ENCODE data around the gene WLS.
A peak's percentile ranks its signal among the peaks of the same experiment; 100 is the strongest.

The WLS gene

DNA sequence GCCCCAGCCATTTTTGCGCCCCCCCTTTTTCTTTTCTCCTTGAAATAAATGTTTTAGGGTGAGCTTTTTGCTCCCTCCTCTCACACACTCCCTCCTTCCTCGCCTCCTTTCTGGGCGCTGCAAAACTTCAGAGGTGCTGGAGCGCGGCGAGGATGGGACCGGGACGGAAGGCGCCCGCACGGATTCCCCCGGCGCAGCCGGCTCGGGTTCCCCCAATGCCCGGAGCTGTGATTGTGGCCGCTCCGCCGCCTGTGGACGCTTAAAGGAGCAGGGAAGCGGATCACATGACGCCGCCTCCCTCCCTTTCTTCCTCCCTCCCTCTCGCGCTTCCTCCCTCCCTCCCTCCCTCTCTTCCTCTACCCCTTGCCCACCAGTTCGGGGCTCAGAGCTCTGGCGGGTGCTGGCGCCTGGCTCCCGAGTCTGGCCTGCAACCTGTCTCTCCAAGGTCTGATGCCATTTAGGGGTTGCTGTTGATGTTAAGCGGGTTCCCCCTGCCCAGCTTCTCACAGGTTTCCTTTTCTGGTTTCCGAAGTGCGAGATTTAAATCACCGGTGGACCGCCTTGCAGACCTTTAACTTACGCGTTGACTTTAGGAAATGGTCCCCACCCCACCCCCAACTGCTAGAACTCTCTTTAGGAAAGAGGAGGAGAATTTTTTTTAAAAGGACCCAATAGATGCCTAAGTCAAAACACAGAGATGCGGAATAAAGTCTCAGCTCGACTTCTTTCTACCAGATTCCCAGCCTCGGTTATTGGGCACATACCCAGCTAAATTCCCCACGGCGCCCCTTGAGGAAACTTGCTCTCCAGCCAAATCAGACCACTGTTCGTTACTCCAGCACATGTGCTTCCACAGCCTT lies at the start of gene WLS:
Gene WLS, minus strand, starts transcription at position 235 of the 860 bp plus-strand sequence. Its CDS starts 224 bp downstream, at position 11.
- Histone ChIP-seq H3K27ac (peak within 1 kb of the TSS; percentile 80), H3K4me3 (peak within 1 kb of the TSS; percentile 78), H3K9me3 (ENCODE audit: low read depth, low read length) (no peaks in the 10 kb centered on the region), H3K36me3 (ENCODE audit: insufficient read depth, low read length) (peaks cover 5% of the 10 kb centered on the region; the same call in 1 of the 2 replicates), H3K9ac (ENCODE audit: insufficient read length) (peak within 1 kb of the TSS; percentile 88)
- DNase-seq (ENCODE audit: low read depth, low spot score) = no peak
- TF ChIP-seq POLR2AphosphoS5 (IDR thresholded peaks at IDR 0.05; ENCODE audit: borderline replicate concordance, low read depth, low read length) (peak; percentile 95), FOXP2 (optimal IDR thresholded peaks at IDR 0.05; ENCODE audit: control extremely low read depth, extremely low read length, insufficient read depth) (no peak), EZH2 (IDR thresholded peaks at IDR 0.05) (no peak)

DNA sequence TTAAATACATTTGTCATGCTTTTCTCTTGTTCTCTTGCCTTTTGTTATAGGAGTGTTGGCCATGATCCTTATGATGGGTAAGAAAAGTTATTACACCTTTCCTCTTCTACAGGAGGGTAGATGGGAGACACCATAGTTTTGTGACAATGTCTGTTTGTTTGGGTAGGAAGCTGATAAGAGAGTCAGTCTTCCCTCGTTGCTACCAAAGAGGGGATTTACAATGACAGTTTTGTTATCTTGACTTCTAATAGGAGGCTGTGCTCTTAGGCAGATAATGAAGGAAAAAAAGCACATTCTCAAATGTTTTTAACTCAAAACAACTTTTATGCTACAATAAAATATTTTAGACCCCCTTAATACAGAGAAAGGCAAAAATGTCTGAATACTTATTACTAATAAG lies 48.0 kb upstream of the WLS start:
- no peak for TF ChIP-seq FOXP2 (optimal IDR thresholded peaks at IDR 0.05; ENCODE audit: control extremely low read depth, extremely low read length, insufficient read depth)
- no peak for TF ChIP-seq POLR2AphosphoS5 (IDR thresholded peaks at IDR 0.05; ENCODE audit: borderline replicate concordance, low read depth, low read length)
- TF ChIP-seq EZH2 (IDR thresholded peaks at IDR 0.05) = no peak
- Histone ChIP-seq H3K9ac (ENCODE audit: insufficient read length) (no peak overlapping the region), H3K9me3 (ENCODE audit: low read depth, low read length) (no peaks in the 10 kb centered on the region), H3K36me3 (ENCODE audit: insufficient read depth, low read length) (no peaks in the 10 kb centered on the region), H3K27ac (no peak overlapping the region), H3K4me3 (no peak overlapping the region)
- DNase-seq (ENCODE audit: low read depth, low spot score) = no peak

DNA sequence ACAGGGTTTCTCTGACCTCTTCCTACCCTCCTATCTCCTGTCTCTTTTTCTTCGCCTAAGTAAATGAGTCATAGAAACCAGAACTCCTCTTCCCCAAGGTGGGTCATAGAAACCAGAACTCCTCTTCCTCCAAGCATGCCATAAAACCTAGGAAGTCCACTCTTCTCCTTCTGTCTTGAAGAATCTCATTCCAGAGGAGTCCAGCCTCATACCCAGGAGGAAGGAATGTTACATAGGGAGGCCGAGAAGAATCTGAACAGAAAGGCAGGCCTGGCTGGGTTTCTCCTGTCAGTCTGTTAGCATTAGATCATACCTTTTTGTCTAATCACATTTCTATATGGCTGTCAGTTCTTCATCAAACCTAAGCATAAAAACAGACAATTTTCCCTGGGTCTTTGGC lies 47.5 kb upstream of the WLS start:
- no peak for TF ChIP-seq POLR2AphosphoS5 (IDR thresholded peaks at IDR 0.05; ENCODE audit: borderline replicate concordance, low read depth, low read length)
- TF ChIP-seq EZH2 (IDR thresholded peaks at IDR 0.05) = no peak
- TF ChIP-seq FOXP2 (optimal IDR thresholded peaks at IDR 0.05; ENCODE audit: control extremely low read depth, extremely low read length, insufficient read depth) = no peak
- no peak overlapping the region for H3K9ac ChIP-seq (ENCODE audit: insufficient read length)
- no peak for DNase-seq (ENCODE audit: low read depth, low spot score)
- no peak overlapping the region for H3K27ac ChIP-seq
- no peaks in the 10 kb centered on the region for H3K36me3 ChIP-seq (ENCODE audit: insufficient read depth, low read length)
- no peaks in the 10 kb centered on the region for H3K9me3 ChIP-seq (ENCODE audit: low read depth, low read length)
- H3K4me3 ChIP-seq = no peak overlapping the region

DNA sequence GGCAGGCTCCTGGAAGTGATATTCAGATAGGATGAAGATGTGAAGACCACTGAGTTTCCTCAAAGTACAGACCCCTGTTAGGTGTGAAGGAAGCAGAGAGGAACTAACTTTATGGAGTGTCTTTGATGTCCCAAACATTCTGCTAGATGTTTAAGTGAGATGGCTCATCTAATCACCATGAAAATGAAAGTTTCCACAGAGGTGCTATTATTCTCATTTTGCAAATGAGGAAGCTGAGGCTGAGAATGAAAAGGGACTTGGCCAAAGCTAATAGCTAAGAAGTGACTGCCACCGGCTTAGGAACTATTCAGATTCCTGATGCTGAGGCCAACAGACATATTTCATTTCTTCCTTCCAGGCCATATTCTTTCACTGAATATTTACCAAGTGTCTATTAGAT lies 45.9 kb upstream of the WLS start:
- H3K27ac ChIP-seq = no peak overlapping the region
- H3K9ac ChIP-seq (ENCODE audit: insufficient read length) = no peak overlapping the region
- no peaks in the 10 kb centered on the region for H3K36me3 ChIP-seq (ENCODE audit: insufficient read depth, low read length)
- no peaks in the 10 kb centered on the region for H3K9me3 ChIP-seq (ENCODE audit: low read depth, low read length)
- no peak overlapping the region for H3K4me3 ChIP-seq
- TF ChIP-seq POLR2AphosphoS5 (IDR thresholded peaks at IDR 0.05; ENCODE audit: borderline replicate concordance, low read depth, low read length) (no peak), EZH2 (IDR thresholded peaks at IDR 0.05) (no peak), FOXP2 (optimal IDR thresholded peaks at IDR 0.05; ENCODE audit: control extremely low read depth, extremely low read length, insufficient read depth) (no peak)
- DNase-seq (ENCODE audit: low read depth, low spot score) = no peak

DNA sequence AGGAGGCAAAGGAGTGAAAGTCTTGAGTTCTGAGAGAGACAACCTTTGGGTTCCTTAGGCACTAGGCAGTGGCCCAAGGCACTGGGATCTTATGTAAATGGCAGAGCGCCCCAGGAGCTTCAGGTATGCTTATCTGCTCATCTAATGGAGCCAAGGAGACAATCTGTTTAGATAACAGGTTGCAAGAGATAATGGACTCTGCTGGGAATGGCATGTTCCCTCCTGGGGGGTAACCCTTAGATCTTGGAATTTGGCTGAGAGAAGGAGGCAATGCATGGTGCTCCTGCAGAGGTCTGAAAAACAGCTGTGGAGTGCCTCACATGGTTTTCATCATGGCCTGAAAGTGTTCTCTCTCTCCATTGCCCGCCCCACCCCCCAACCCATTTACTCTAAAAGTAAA lies 44.1 kb upstream of the WLS start:
- TF ChIP-seq FOXP2 (optimal IDR thresholded peaks at IDR 0.05; ENCODE audit: control extremely low read depth, extremely low read length, insufficient read depth) (no peak), POLR2AphosphoS5 (IDR thresholded peaks at IDR 0.05; ENCODE audit: borderline replicate concordance, low read depth, low read length) (no peak), EZH2 (IDR thresholded peaks at IDR 0.05) (no peak)
- H3K4me3 ChIP-seq = no peak overlapping the region
- H3K9ac ChIP-seq (ENCODE audit: insufficient read length) = no peak overlapping the region
- no peak overlapping the region for H3K27ac ChIP-seq
- no peak for DNase-seq (ENCODE audit: low read depth, low spot score)
- H3K36me3 ChIP-seq (ENCODE audit: insufficient read depth, low read length) = no peaks in the 10 kb centered on the region
- H3K9me3 ChIP-seq (ENCODE audit: low read depth, low read length) = no peaks in the 10 kb centered on the region

DNA sequence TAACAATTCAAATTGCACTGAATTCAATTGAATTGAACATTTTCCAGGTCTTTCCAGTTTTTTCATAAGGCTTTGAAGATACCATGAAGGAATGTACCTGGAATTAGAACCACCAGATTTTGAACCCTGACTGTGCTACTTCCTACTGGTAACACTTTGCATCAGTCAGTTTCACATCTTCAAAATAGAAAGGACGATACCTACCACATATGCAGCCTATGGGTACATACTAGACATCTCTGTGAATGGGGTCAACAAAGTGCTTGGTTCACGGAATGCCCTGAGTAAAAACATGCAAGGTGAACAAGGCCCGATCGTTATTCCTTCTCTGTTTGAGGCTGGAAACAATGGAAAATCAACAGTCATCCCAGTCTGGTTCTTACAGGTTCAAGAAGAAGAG lies 41.2 kb upstream of the WLS start:
- DNase-seq (ENCODE audit: low read depth, low spot score) = no peak
- H3K27ac ChIP-seq = no peak overlapping the region
- H3K36me3 ChIP-seq (ENCODE audit: insufficient read depth, low read length) = no peaks in the 10 kb centered on the region
- H3K9ac ChIP-seq (ENCODE audit: insufficient read length) = no peak overlapping the region
- no peak for TF ChIP-seq EZH2 (IDR thresholded peaks at IDR 0.05)
- TF ChIP-seq POLR2AphosphoS5 (IDR thresholded peaks at IDR 0.05; ENCODE audit: borderline replicate concordance, low read depth, low read length) = no peak
- H3K4me3 ChIP-seq = no peak overlapping the region
- H3K9me3 ChIP-seq (ENCODE audit: low read depth, low read length) = no peaks in the 10 kb centered on the region

DNA sequence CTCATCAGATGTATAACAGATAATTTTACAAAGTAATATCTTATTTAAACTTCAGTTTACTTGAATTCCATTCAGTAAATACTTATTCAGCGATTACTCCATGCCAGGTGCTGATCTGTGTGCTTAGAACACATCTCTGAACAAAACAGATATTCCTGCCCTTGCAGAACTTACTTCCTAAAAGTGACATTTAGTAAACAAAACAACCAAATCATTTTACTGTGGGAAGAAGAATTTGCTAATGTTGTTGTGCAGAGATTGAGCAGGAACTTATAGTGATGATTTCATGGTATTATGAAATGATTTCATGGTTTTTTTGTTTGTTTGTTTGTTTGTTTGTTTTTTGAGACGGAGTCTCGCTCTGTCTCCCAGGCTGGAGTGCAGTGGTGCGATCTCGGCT lies 39.3 kb upstream of the WLS start:
- Histone ChIP-seq H3K36me3 (ENCODE audit: insufficient read depth, low read length) (no peaks in the 10 kb centered on the region), H3K9me3 (ENCODE audit: low read depth, low read length) (no peaks in the 10 kb centered on the region), H3K9ac (ENCODE audit: insufficient read length) (no peak overlapping the region), H3K4me3 (no peak overlapping the region), H3K27ac (no peak overlapping the region)
- TF ChIP-seq EZH2 (IDR thresholded peaks at IDR 0.05) (no peak), POLR2AphosphoS5 (IDR thresholded peaks at IDR 0.05; ENCODE audit: borderline replicate concordance, low read depth, low read length) (no peak), FOXP2 (optimal IDR thresholded peaks at IDR 0.05; ENCODE audit: control extremely low read depth, extremely low read length, insufficient read depth) (no peak)
- DNase-seq (ENCODE audit: low read depth, low spot score) = no peak

DNA sequence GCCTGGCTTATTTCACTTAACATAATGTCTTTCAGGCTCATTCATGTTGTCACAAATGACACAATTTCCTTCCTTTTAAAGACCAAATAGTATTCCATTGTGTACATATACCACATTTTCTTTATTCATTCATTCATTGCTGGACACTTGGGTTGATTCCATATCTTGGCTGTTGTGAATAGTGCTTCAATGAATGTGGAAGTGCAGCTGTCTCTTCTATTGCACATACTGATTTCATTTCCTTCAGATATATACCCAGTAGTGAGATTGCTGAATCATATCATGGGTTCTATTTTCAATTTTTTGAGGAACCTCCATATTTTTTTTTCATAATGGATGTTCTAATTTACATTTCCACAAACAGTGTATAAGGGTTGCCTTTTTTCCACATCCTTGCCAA lies 38.6 kb upstream of the WLS start:
- H3K4me3 ChIP-seq = no peak overlapping the region
- H3K27ac ChIP-seq = no peak overlapping the region
- DNase-seq (ENCODE audit: low read depth, low spot score) = no peak
- H3K9ac ChIP-seq (ENCODE audit: insufficient read length) = no peak overlapping the region
- TF ChIP-seq EZH2 (IDR thresholded peaks at IDR 0.05) = no peak
- TF ChIP-seq POLR2AphosphoS5 (IDR thresholded peaks at IDR 0.05; ENCODE audit: borderline replicate concordance, low read depth, low read length) = no peak
- no peaks in the 10 kb centered on the region for H3K36me3 ChIP-seq (ENCODE audit: insufficient read depth, low read length)
- H3K9me3 ChIP-seq (ENCODE audit: low read depth, low read length) = no peaks in the 10 kb centered on the region
